ENCODE results near the gene CBX2.

CBX2 gene

GRCh38 chr17:79811868-79812352 lies 34.0 kb downstream of the CBX2 start:
- Histone ChIP-seq H3K27ac (ENCODE audit: low read depth, low read length) (no peak overlapping the region), H3K27me3 (ENCODE audit: control insufficient read depth, insufficient read depth, low read length) (peaks cover 97% of the 10 kb centered on the region), H3K9ac (ENCODE audit: low read depth, low read length) (no peak overlapping the region), H3K4me1 (ENCODE audit: control insufficient read depth, insufficient read depth, low read length) (peaks cover 16% of the 10 kb centered on the region), H3K36me3 (ENCODE audit: control insufficient read depth, insufficient read depth, low read length) (no peaks in the 10 kb centered on the region), H3K9me3 (ENCODE audit: control insufficient read depth, insufficient read depth, low read length) (no peaks in the 10 kb centered on the region), H3K4me3 (ENCODE audit: low read depth, low read length) (no peak overlapping the region)

- Histone ChIP-seq H3K4me1 (ENCODE audit: control insufficient read depth, insufficient read depth, low read length) (peaks cover 16% of the 10 kb centered on the region), H3K4me3 (ENCODE audit: low read depth, low read length) (no peak overlapping the region), H3K27ac (ENCODE audit: low read depth, low read length) (no peak overlapping the region), H3K27me3 (ENCODE audit: control insufficient read depth, insufficient read depth, low read length) (peaks cover 97% of the 10 kb centered on the region), H3K9me3 (ENCODE audit: control insufficient read depth, insufficient read depth, low read length) (no peaks in the 10 kb centered on the region), H3K9ac (ENCODE audit: low read depth, low read length) (no peak overlapping the region), H3K36me3 (ENCODE audit: control insufficient read depth, insufficient read depth, low read length) (no peaks in the 10 kb centered on the region)
Observed at GRCh38 chr17:79812353-79813258, 34.7 kb downstream of the CBX2 start.

- H3K4me3 ChIP-seq (ENCODE audit: low read depth, low read length) = no peak overlapping the region; the same call in 1 of the 2 replicates
- no peak overlapping the region for H3K27ac ChIP-seq (ENCODE audit: low read depth, low read length)
Observed at GRCh38 chr17:79813297-79814126, 35.6 kb downstream of the CBX2 start.

GRCh38 chr17:79814127-79814973 lies 36.4 kb downstream of the CBX2 start:
- H3K9me3 ChIP-seq (ENCODE audit: control insufficient read depth, insufficient read depth, low read length) = no peaks in the 10 kb centered on the region
- peak overlapping the region; percentile 22; the same call in 1 of the 2 replicates for H3K4me3 ChIP-seq (ENCODE audit: low read depth, low read length)
- no peak overlapping the region for H3K9ac ChIP-seq (ENCODE audit: low read depth, low read length)
- H3K27me3 ChIP-seq (ENCODE audit: control insufficient read depth, insufficient read depth, low read length) = peaks cover 97% of the 10 kb centered on the region
- H3K36me3 ChIP-seq (ENCODE audit: control insufficient read depth, insufficient read depth, low read length) = no peaks in the 10 kb centered on the region
- H3K27ac ChIP-seq (ENCODE audit: low read depth, low read length) = no peak overlapping the region
- H3K4me1 ChIP-seq (ENCODE audit: control insufficient read depth, insufficient read depth, low read length) = peaks cover 10% of the 10 kb centered on the region

More at GRCh38 chr17:79813297-79814126, 35.6 kb downstream of the CBX2 start:
- Histone ChIP-seq H3K4me1 (ENCODE audit: control insufficient read depth, insufficient read depth, low read length) (peaks cover 16% of the 10 kb centered on the region), H3K36me3 (ENCODE audit: control insufficient read depth, insufficient read depth, low read length) (no peaks in the 10 kb centered on the region), H3K27me3 (ENCODE audit: control insufficient read depth, insufficient read depth, low read length) (peaks cover 97% of the 10 kb centered on the region), H3K9ac (ENCODE audit: low read depth, low read length) (no peak overlapping the region), H3K9me3 (ENCODE audit: control insufficient read depth, insufficient read depth, low read length) (no peaks in the 10 kb centered on the region)

- no peak overlapping the region for H3K9ac ChIP-seq (ENCODE audit: low read depth, low read length)
- peaks cover 8% of the 10 kb centered on the region for H3K4me1 ChIP-seq (ENCODE audit: control insufficient read depth, insufficient read depth, low read length)
- H3K36me3 ChIP-seq (ENCODE audit: control insufficient read depth, insufficient read depth, low read length) = no peaks in the 10 kb centered on the region
- H3K4me3 ChIP-seq (ENCODE audit: low read depth, low read length) = peak overlapping the region; percentile 22; the same call in 1 of the 2 replicates
- no peak overlapping the region for H3K27ac ChIP-seq (ENCODE audit: low read depth, low read length)
- H3K9me3 ChIP-seq (ENCODE audit: control insufficient read depth, insufficient read depth, low read length) = no peaks in the 10 kb centered on the region
- peaks cover 99% of the 10 kb centered on the region for H3K27me3 ChIP-seq (ENCODE audit: control insufficient read depth, insufficient read depth, low read length)
Observed at GRCh38 chr17:79814974-79815835, 37.3 kb downstream of the CBX2 start.

- Histone ChIP-seq H3K27me3 (ENCODE audit: control insufficient read depth, insufficient read depth, low read length) (peaks cover 99% of the 10 kb centered on the region), H3K9ac (ENCODE audit: low read depth, low read length) (no peak overlapping the region), H3K36me3 (ENCODE audit: control insufficient read depth, insufficient read depth, low read length) (no peaks in the 10 kb centered on the region), H3K4me3 (ENCODE audit: low read depth, low read length) (peak overlapping the region; percentile 5; the same call in 1 of the 2 replicates), H3K27ac (ENCODE audit: low read depth, low read length) (no peak overlapping the region), H3K4me1 (ENCODE audit: control insufficient read depth, insufficient read depth, low read length) (peaks cover 6% of the 10 kb centered on the region), H3K9me3 (ENCODE audit: control insufficient read depth, insufficient read depth, low read length) (no peaks in the 10 kb centered on the region)
Observed at GRCh38 chr17:79815836-79816461, 38.0 kb downstream of the CBX2 start.

- Histone ChIP-seq H3K27ac (ENCODE audit: low read depth, low read length) (no peak overlapping the region), H3K27me3 (ENCODE audit: control insufficient read depth, insufficient read depth, low read length) (peaks cover 96% of the 10 kb centered on the region)
Observed at GRCh38 chr17:79818026-79818758, 40.2 kb downstream of the CBX2 start.

GRCh38 chr17:79819085-79819484 lies 41.1 kb downstream of the CBX2 start:
- H3K27me3 ChIP-seq (ENCODE audit: control insufficient read depth, insufficient read depth, low read length) = peaks cover 94% of the 10 kb centered on the region
- no peaks in the 10 kb centered on the region for H3K36me3 ChIP-seq (ENCODE audit: control insufficient read depth, insufficient read depth, low read length)
- no peaks in the 10 kb centered on the region for H3K9me3 ChIP-seq (ENCODE audit: control insufficient read depth, insufficient read depth, low read length)
- H3K4me1 ChIP-seq (ENCODE audit: control insufficient read depth, insufficient read depth, low read length) = peaks cover 5% of the 10 kb centered on the region
- no peak overlapping the region for H3K4me3 ChIP-seq (ENCODE audit: low read depth, low read length)
- no peak overlapping the region for H3K9ac ChIP-seq (ENCODE audit: low read depth, low read length)
- H3K27ac ChIP-seq (ENCODE audit: low read depth, low read length) = no peak overlapping the region

More at GRCh38 chr17:79818026-79818758, 40.2 kb downstream of the CBX2 start:
- H3K36me3 ChIP-seq (ENCODE audit: control insufficient read depth, insufficient read depth, low read length) = no peaks in the 10 kb centered on the region
- peaks cover 5% of the 10 kb centered on the region for H3K4me1 ChIP-seq (ENCODE audit: control insufficient read depth, insufficient read depth, low read length)
- H3K9ac ChIP-seq (ENCODE audit: low read depth, low read length) = no peak overlapping the region
- H3K4me3 ChIP-seq (ENCODE audit: low read depth, low read length) = no peak overlapping the region
- H3K9me3 ChIP-seq (ENCODE audit: control insufficient read depth, insufficient read depth, low read length) = no peaks in the 10 kb centered on the region
